H1 (cell line): ENCODE data around the gene PHF23.

ENCODE experiments used
- BRCA1 ChIP-seq: IDR thresholded peaks from 2 replicates; pipeline ENCODE4 v1.6.1; 2012; ENCODE audit warnings: low read depth, low read length, improper control_type of control experiment
- CHD2 ChIP-seq: IDR thresholded peaks from 2 replicates; pipeline ENCODE4 v1.6.1; 2012; ENCODE audit warnings: low read length, improper control_type of control experiment
- POLR2A ChIP-seq, 2 experiments: IDR thresholded peaks; 1 replicate in 1 of 2; 2 replicates in 1 of 2; pipeline ENCODE4 v1.6.1; 2011; ENCODE audit warnings: low read depth in 2 of 2, low read length in 2 of 2, mild to moderate bottlenecking in 2 of 2; ENCODE audit errors: control extremely low read depth in 1 of 2
- RBBP5 ChIP-seq: IDR thresholded peaks from 2 replicates; pipeline ENCODE4 v1.7.1; 2012; ENCODE audit warnings: low read depth, mild to moderate bottlenecking, inconsistent platforms, low read length, moderate library complexity, borderline replicate concordance
- TAF1 ChIP-seq: IDR thresholded peaks from 2 replicates; pipeline ENCODE4 v1.6.1; 2011; ENCODE audit warnings: mild to moderate bottlenecking, low read depth, low read length
- TF ChIP-seq, protein P1 (sequence below), 3 experiments: IDR thresholded peaks; 1 replicate in 2 of 3; 2 replicates in 1 of 3; pipeline versions ENCODE4 v1.5.1 to v1.6.1; 2011; ENCODE audit warnings: low read length in 3 of 3, mild to moderate bottlenecking in 3 of 3, inconsistent platforms in 2 of 3, low read depth in 1 of 3, moderate library complexity in 1 of 3; ENCODE audit not compliant: insufficient read depth in 1 of 3; ENCODE audit errors: control extremely low read depth in 1 of 3

DNA sequence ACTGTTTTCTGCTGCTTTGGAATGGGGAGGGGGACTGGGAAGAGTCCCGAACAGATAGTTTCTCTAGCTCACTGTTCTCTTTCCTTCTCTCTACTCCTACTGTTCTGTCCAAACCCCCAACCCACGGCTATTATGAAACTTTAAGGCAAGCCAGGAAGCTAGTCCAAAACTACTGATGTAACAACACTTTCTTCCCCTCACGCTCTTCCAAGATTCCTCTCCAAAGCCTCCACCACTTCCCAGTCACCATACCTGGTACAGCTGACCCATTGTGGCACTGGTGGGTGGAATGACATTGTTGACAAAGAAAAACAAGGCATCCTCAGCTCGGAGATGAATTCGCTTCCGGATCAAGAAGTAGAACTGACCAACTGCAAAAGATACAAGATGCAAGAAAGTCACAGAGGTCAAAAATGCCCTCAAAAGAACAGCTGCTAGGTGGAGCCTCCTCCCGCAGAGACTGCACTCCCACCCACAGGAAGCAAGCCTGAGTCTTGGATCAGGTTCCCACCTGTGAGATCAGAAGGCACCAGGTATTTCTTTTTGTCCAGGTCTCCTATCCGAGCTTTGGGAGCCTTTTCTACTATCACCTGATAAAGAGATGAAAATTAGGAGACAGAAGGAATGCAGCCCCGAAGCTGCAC, 2.0 kb upstream of the PHF23 start:
- no peak; the same call in 1 of the 2 replicates for TF ChIP-seq TAF1
- no peak for TF ChIP-seq RBBP5
- no peak for TF ChIP-seq BRCA1
- TF ChIP-seq, protein P1, sequence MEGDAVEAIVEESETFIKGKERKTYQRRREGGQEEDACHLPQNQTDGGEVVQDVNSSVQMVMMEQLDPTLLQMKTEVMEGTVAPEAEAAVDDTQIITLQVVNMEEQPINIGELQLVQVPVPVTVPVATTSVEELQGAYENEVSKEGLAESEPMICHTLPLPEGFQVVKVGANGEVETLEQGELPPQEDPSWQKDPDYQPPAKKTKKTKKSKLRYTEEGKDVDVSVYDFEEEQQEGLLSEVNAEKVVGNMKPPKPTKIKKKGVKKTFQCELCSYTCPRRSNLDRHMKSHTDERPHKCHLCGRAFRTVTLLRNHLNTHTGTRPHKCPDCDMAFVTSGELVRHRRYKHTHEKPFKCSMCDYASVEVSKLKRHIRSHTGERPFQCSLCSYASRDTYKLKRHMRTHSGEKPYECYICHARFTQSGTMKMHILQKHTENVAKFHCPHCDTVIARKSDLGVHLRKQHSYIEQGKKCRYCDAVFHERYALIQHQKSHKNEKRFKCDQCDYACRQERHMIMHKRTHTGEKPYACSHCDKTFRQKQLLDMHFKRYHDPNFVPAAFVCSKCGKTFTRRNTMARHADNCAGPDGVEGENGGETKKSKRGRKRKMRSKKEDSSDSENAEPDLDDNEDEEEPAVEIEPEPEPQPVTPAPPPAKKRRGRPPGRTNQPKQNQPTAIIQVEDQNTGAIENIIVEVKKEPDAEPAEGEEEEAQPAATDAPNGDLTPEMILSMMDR (IDR thresholded peaks at IDR 0.05; ENCODE audit: control extremely low read depth in 1 of 3, insufficient read depth in 1 of 3, low read depth in 1 of 3, low read length in 3 of 3) = no peak
- 0 out of 3 replicates have a peak, but pooled peaks of 1 of the 2 experiments have one; percentile 64 for TF ChIP-seq POLR2A (IDR thresholded peaks at IDR 0.05; ENCODE audit: control extremely low read depth in 1 of 2, low read depth in 2 of 2, low read length in 2 of 2)
- no peak for TF ChIP-seq CHD2
